Measurements from ENCODE around the gene SPRY4.

SPRY4 gene

GRCh38 chr5:142305211-142305610, 19.6 kb downstream of the SPRY4 start:
- no peak for ATAC-seq
- no peak for TF ChIP-seq SNAI2 (CRISPR knock-in tag; IDR thresholded peaks at IDR 0.05)
- TF ChIP-seq ISL1 (CRISPR knock-in tag; IDR thresholded peaks at IDR 0.05), result no peak
- TF ChIP-seq PATZ1 (CRISPR knock-in tag; IDR thresholded peaks at IDR 0.05; ENCODE audit: borderline replicate concordance), result no peak
- TF ChIP-seq ARNTL (CRISPR knock-in tag; IDR thresholded peaks at IDR 0.05; ENCODE audit: borderline replicate concordance, low read depth), result no peak
- no peak for TF ChIP-seq ZFP30 (CRISPR knock-in tag; IDR thresholded peaks at IDR 0.05)
- no peak for TF ChIP-seq ESRRG (CRISPR knock-in tag; IDR thresholded peaks at IDR 0.05)
- TF ChIP-seq ZNF70 (CRISPR knock-in tag; IDR thresholded peaks at IDR 0.05), result no peak

- TF ChIP-seq ESRRG (CRISPR knock-in tag; IDR thresholded peaks at IDR 0.05), result no peak
- no peak for TF ChIP-seq ZC3H10 (CRISPR knock-in tag; IDR thresholded peaks at IDR 0.05)
- TF ChIP-seq ZFP30 (CRISPR knock-in tag; IDR thresholded peaks at IDR 0.05), result no peak
- no peak for TF ChIP-seq GLIS3 (CRISPR knock-in tag; IDR thresholded peaks at IDR 0.05)
- no peak for TF ChIP-seq PPARA (CRISPR knock-in tag; IDR thresholded peaks at IDR 0.05; ENCODE audit: borderline replicate concordance)
- no peak for TF ChIP-seq TCF4 (CRISPR knock-in tag; IDR thresholded peaks at IDR 0.05; ENCODE audit: borderline replicate concordance)
- no peak for TF ChIP-seq TOX (CRISPR knock-in tag; IDR thresholded peaks at IDR 0.05; ENCODE audit: borderline replicate concordance)
- TF ChIP-seq POU6F1 (CRISPR knock-in tag; IDR thresholded peaks at IDR 0.05; ENCODE audit: borderline replicate concordance, low read depth), result no peak
- TF ChIP-seq CSDC2 (CRISPR knock-in tag; IDR thresholded peaks at IDR 0.05), result no peak
- TF ChIP-seq OSR1 (CRISPR knock-in tag; IDR thresholded peaks at IDR 0.05), result no peak
- TF ChIP-seq RARB (CRISPR knock-in tag; IDR thresholded peaks at IDR 0.05), result no peak
- TF ChIP-seq ARNTL (CRISPR knock-in tag; IDR thresholded peaks at IDR 0.05; ENCODE audit: borderline replicate concordance, low read depth), result no peak
- TF ChIP-seq BACH2 (CRISPR knock-in tag; IDR thresholded peaks at IDR 0.05; ENCODE audit: borderline replicate concordance), result no peak
Measured at GRCh38 chr5:142304013-142304701, 20.7 kb downstream of the SPRY4 start.

GRCh38 chr5:142303565-142303964, 21.3 kb downstream of the SPRY4 start:
- no peak; the same call in 2 of the 3 replicates for ATAC-seq
- TF ChIP-seq ZNF70 (CRISPR knock-in tag; IDR thresholded peaks at IDR 0.05) (no peak), CSRNP3 (CRISPR knock-in tag; IDR thresholded peaks at IDR 0.05) (no peak), CREB5 (CRISPR knock-in tag; IDR thresholded peaks at IDR 0.05; ENCODE audit: low read depth) (no peak), ZFP30 (CRISPR knock-in tag; IDR thresholded peaks at IDR 0.05) (no peak), ZNF8 (CRISPR knock-in tag; IDR thresholded peaks at IDR 0.05) (no peak), TCF4 (CRISPR knock-in tag; IDR thresholded peaks at IDR 0.05; ENCODE audit: borderline replicate concordance) (no peak), OSR1 (CRISPR knock-in tag; IDR thresholded peaks at IDR 0.05) (no peak), PPARA (CRISPR knock-in tag; IDR thresholded peaks at IDR 0.05; ENCODE audit: borderline replicate concordance) (no peak), TOX (CRISPR knock-in tag; IDR thresholded peaks at IDR 0.05; ENCODE audit: borderline replicate concordance) (no peak), SNAI2 (CRISPR knock-in tag; IDR thresholded peaks at IDR 0.05) (no peak), BACH2 (CRISPR knock-in tag; IDR thresholded peaks at IDR 0.05; ENCODE audit: borderline replicate concordance) (no peak), TSHZ2 (CRISPR knock-in tag; IDR thresholded peaks at IDR 0.05) (no peak), PATZ1 (CRISPR knock-in tag; IDR thresholded peaks at IDR 0.05; ENCODE audit: borderline replicate concordance) (no peak), ZFP3 (CRISPR knock-in tag; IDR thresholded peaks at IDR 0.05) (no peak)

More at GRCh38 chr5:142304013-142304701, 20.7 kb downstream of the SPRY4 start:
- ATAC-seq, result peak; percentile 30

Data from SK-N-SH treated with all-trans-retinoic acid at 6 μM for 48 hours (cell line).